ENCODE results near the gene CD24.

Gene CD24

GRCh38 chr6:106975738-106976064, 1.2 kb upstream of the CD24 start:
- TF ChIP-seq ZBTB7A (IDR thresholded peaks at IDR 0.05; ENCODE audit: low read depth), result no peak
- no peak for TF ChIP-seq CREB1 (IDR thresholded peaks at IDR 0.05; ENCODE audit: low read depth)
- TF ChIP-seq YY1 (IDR thresholded peaks at IDR 0.05; ENCODE audit: low read depth), result no peak
- no peak for TF ChIP-seq TEAD4 (IDR thresholded peaks at IDR 0.05)
- no peak for TF ChIP-seq USF1 (IDR thresholded peaks at IDR 0.05)
- no peak for TF ChIP-seq EP300 (IDR thresholded peaks at IDR 0.05; ENCODE audit: borderline replicate concordance)
- no peak for TF ChIP-seq FOXM1 (IDR thresholded peaks at IDR 0.05; ENCODE audit: borderline replicate concordance, low read depth)
- TF ChIP-seq NFIC (IDR thresholded peaks at IDR 0.05), result no peak
- no peak for TF ChIP-seq RAD21 (IDR thresholded peaks at IDR 0.05; ENCODE audit: low read depth)
- TF ChIP-seq TAF1 (IDR thresholded peaks at IDR 0.05; ENCODE audit: low read depth), result no peak
- no peak for TF ChIP-seq REST (IDR thresholded peaks at IDR 0.05; ENCODE audit: low read depth)
- no peak for TF ChIP-seq MAX (IDR thresholded peaks at IDR 0.05)
- no peak for TF ChIP-seq CEBPB (IDR thresholded peaks at IDR 0.05)
- no peak for TF ChIP-seq EGR1 (IDR thresholded peaks at IDR 0.05)
- no peak for TF ChIP-seq TCF12 (IDR thresholded peaks at IDR 0.05; ENCODE audit: low read depth)

GRCh38 chr6:106974999-106975737, 639 bp upstream of the CD24 start:
- TF ChIP-seq RAD21 (IDR thresholded peaks at IDR 0.05; ENCODE audit: low read depth) (peak; percentile 34; the same call in 1 of the 2 replicates), MAX (IDR thresholded peaks at IDR 0.05) (peak; percentile 51; the same call in 1 of the 2 replicates), ZBTB7A (IDR thresholded peaks at IDR 0.05; ENCODE audit: low read depth) (peak; percentile 67), EP300 (IDR thresholded peaks at IDR 0.05; ENCODE audit: borderline replicate concordance) (no peak), REST (IDR thresholded peaks at IDR 0.05; ENCODE audit: low read depth) (no peak), TEAD4 (IDR thresholded peaks at IDR 0.05) (no peak), EGR1 (IDR thresholded peaks at IDR 0.05) (no peak)

- TF ChIP-seq FOXM1 (IDR thresholded peaks at IDR 0.05; ENCODE audit: borderline replicate concordance, low read depth) (no peak), ZBTB7A (IDR thresholded peaks at IDR 0.05; ENCODE audit: low read depth) (no peak), NFIC (IDR thresholded peaks at IDR 0.05) (no peak), TAF1 (IDR thresholded peaks at IDR 0.05; ENCODE audit: low read depth) (no peak), MAX (IDR thresholded peaks at IDR 0.05) (no peak), TCF12 (IDR thresholded peaks at IDR 0.05; ENCODE audit: low read depth) (no peak), YY1 (IDR thresholded peaks at IDR 0.05; ENCODE audit: low read depth) (no peak), EP300 (IDR thresholded peaks at IDR 0.05; ENCODE audit: borderline replicate concordance) (no peak), TEAD4 (IDR thresholded peaks at IDR 0.05) (no peak), CREB1 (IDR thresholded peaks at IDR 0.05; ENCODE audit: low read depth) (no peak), USF1 (IDR thresholded peaks at IDR 0.05) (no peak), RAD21 (IDR thresholded peaks at IDR 0.05; ENCODE audit: low read depth) (no peak), CEBPB (IDR thresholded peaks at IDR 0.05) (no peak), REST (IDR thresholded peaks at IDR 0.05; ENCODE audit: low read depth) (no peak), EGR1 (IDR thresholded peaks at IDR 0.05) (no peak)
Measured at GRCh38 chr6:106973836-106974335, 643 bp downstream of the CD24 start.
